Neural crest cell (in vitro differentiated cells): ENCODE data around the gene ADORA3. TPM values are rescaled to one million over a fixed set of nuclear protein-coding genes. Genes with fewer than 3 reads are reported as not detected.
"Not testable (repeated sequence)": the region's sequence is repeated elsewhere in the genome, so short reads cannot be mapped to it uniquely, and the experiment has no call there.

Experiments used
- DNase-seq: peaks from one replicate; pipeline ENCODE4 v3.0.0; 2021; ENCODE audit warnings: low read depth, mixed read lengths, low spot score
- H3K27ac Mint-ChIP-seq: one replicate; pipeline ENCODE4 v1.8.0; 2021; ENCODE audit warnings: mild to moderate bottlenecking, mixed read lengths; ENCODE audit not compliant: unreplicated experiment
- H3K27me3 Mint-ChIP-seq: 2 replicates; pipeline ENCODE4 v1.8.0; 2021; ENCODE audit warnings: low read depth, mild to moderate bottlenecking, mixed read lengths
- H3K36me3 Mint-ChIP-seq: 2 replicates; pipeline ENCODE4 v1.8.0; 2021; ENCODE audit warnings: low read depth, mild to moderate bottlenecking, mixed read lengths
- H3K4me1 Mint-ChIP-seq: 2 replicates; pipeline ENCODE4 v1.8.0; 2021; ENCODE audit warnings: mixed read lengths
- H3K4me3 Mint-ChIP-seq: one replicate; pipeline ENCODE4 v1.8.0; 2021; ENCODE audit warnings: mild to moderate bottlenecking, mixed read lengths
- H3K9me3 Mint-ChIP-seq: 2 replicates; pipeline ENCODE4 v1.8.0; 2021; ENCODE audit warnings: mixed read lengths
- CTCF ChIP-seq: fragments of 200-600 bp; sonication (generic); conservative IDR thresholded peaks from 2 replicates; pipeline ENCODE4 v1.5.0; 2021; ENCODE audit warnings: antibody characterized with exemption, mild to moderate bottlenecking
- long read RNA-seq: library from polyadenylated mRNA; unstranded; transcript quantifications from one replicate; pipeline ENCODE4 v2.0.0, GENCODE V29; 2020
- total RNA-seq: library from RNA; stranded (reverse); gene quantifications from 2 replicates; pipeline ENCODE4 v1.2.1, GENCODE V29; 2021

Gene ADORA3
- total RNA-seq: not detected in 2 replicates
- long read RNA-seq: 0 reads

GRCh38 chr1:111503585-111504060, at the start of gene ADORA3, which contains the start of gene TMIGD3:
ADORA3 (minus strand) TSS chr1:111503633; CDS start chr1:111503354, 279 bp downstream.
TMIGD3 (minus strand) TSS chr1:111503633; CDS start chr1:111503354, 279 bp downstream.
- no peak for TF ChIP-seq CTCF
- H3K27me3 Mint-ChIP-seq: peaks cover 4% of the 10 kb centered on the region
- DNase-seq: no peak

GRCh38 chr1:111553196-111553595, 49.8 kb upstream of the ADORA3 start:
- Mint-ChIP-seq H3K36me3 (no peaks in the 10 kb centered on the region), H3K4me1 (no peaks in the 10 kb centered on the region), H3K27me3 (peaks cover 7% of the 10 kb centered on the region), H3K9me3 (no peaks in the 10 kb centered on the region), H3K27ac (no peak overlapping the region), H3K4me3 (no peak overlapping the region)
- no peak for TF ChIP-seq CTCF
- DNase-seq: no peak

More at GRCh38 chr1:111503585-111504060, at the start of gene ADORA3, which contains the start of gene TMIGD3:
- no peaks in the 10 kb centered on the region for H3K36me3 Mint-ChIP-seq
- H3K9me3 Mint-ChIP-seq: no peaks in the 10 kb centered on the region
- H3K4me1 Mint-ChIP-seq: peaks cover 11% of the 10 kb centered on the region
- no peak within 1 kb of the TSS for H3K27ac Mint-ChIP-seq
- no peak within 1 kb of the TSS for H3K4me3 Mint-ChIP-seq

GRCh38 chr1:111552587-111552986, 49.2 kb upstream of the ADORA3 start:
- no peak for TF ChIP-seq CTCF
- Mint-ChIP-seq H3K4me3 (no peak overlapping the region), H3K27me3 (peaks cover 11% of the 10 kb centered on the region), H3K9me3 (no peaks in the 10 kb centered on the region), H3K27ac (no peak overlapping the region), H3K36me3 (no peaks in the 10 kb centered on the region), H3K4me1 (no peaks in the 10 kb centered on the region)
- DNase-seq: no peak

- no peaks in the 10 kb centered on the region for H3K36me3 Mint-ChIP-seq
- peaks cover 11% of the 10 kb centered on the region for H3K27me3 Mint-ChIP-seq
- no peaks in the 10 kb centered on the region for H3K9me3 Mint-ChIP-seq
- DNase-seq: no peak
- no peak overlapping the region for H3K27ac Mint-ChIP-seq
- no peak for TF ChIP-seq CTCF
- no peaks in the 10 kb centered on the region for H3K4me1 Mint-ChIP-seq
- H3K4me3 Mint-ChIP-seq: no peak overlapping the region
Measured at GRCh38 chr1:111551623-111552411, 48.4 kb upstream of the ADORA3 start.

GRCh38 chr1:111547786-111548185, 44.4 kb upstream of the ADORA3 start:
- not testable (repeated sequence) for H3K36me3 Mint-ChIP-seq, DNase-seq, H3K27ac Mint-ChIP-seq, H3K4me3 Mint-ChIP-seq, H3K9me3 Mint-ChIP-seq, H3K4me1 Mint-ChIP-seq
- H3K27me3 Mint-ChIP-seq: peaks cover 20% of the 10 kb centered on the region

- Mint-ChIP-seq H3K9me3 (peaks cover 4% of the 10 kb centered on the region), H3K4me3 (no peak overlapping the region), H3K4me1 (peaks cover 5% of the 10 kb centered on the region), H3K27me3 (peaks cover 26% of the 10 kb centered on the region), H3K36me3 (no peaks in the 10 kb centered on the region), H3K27ac (no peak overlapping the region)
- no peak for DNase-seq
- no peak for TF ChIP-seq CTCF
Measured at GRCh38 chr1:111542187-111542586, 38.8 kb upstream of the ADORA3 start.
